ENCODE data around the gene PLD1. TPM values are rescaled to one million over a fixed set of nuclear protein-coding genes. Genes with fewer than 3 reads are reported as not detected.

The PLD1 gene
- total RNA-seq, 1 experiment from 2014 or later: 32.5 TPM

- no peaks in the 10 kb centered on the region for H3K27me3 ChIP-seq (ENCODE audit: insufficient read depth, low read depth)
- no TSS peak for BruUV-seq (replicated peaks)
- peak overlapping the region; percentile 98 for H3K27ac ChIP-seq
- no peaks in the 10 kb centered on the region for H3K9me3 ChIP-seq (ENCODE audit: insufficient read depth, low read depth)
- ChIA-PET CTCF (no interaction called here), POLR2A (ENCODE audit: unreplicated experiment) (interaction anchor here (0.6 to 1.0 kb wide), 4 partner anchors 8 to 1543 kb away, joined by 3 to 10 read pairs (median 4); no protein-coding TSS in a partner anchor)
- no peaks in the 10 kb centered on the region for H3K36me3 ChIP-seq (ENCODE audit: low read depth)
- intact Hi-C loops (cut with micrococcal nuclease; ENCODE audit: unreplicated experiment): loop anchor here (1.0 to 10.0 kb wide), 3 partner anchors 36 to 941 kb away; partner anchors contain the start of genes ECT2 and TNIK
- H3K79me2 ChIP-seq (ENCODE audit: low read depth): peaks cover 32% of the 10 kb centered on the region
- H4K20me1 ChIP-seq (ENCODE audit: insufficient read depth): no peaks in the 10 kb centered on the region
- H2AFZ ChIP-seq: peak overlapping the region; percentile 50
- peak overlapping the region; percentile 61 for H3K4me3 ChIP-seq
- peaks cover 73% of the 10 kb centered on the region for H3F3A ChIP-seq (ENCODE audit: insufficient read depth, low read depth)
- no peaks in the 10 kb centered on the region for H3K9me2 ChIP-seq (ENCODE audit: insufficient read depth)
- TF ChIP-seq EZH2 (IDR thresholded peaks at IDR 0.05; ENCODE audit: low read depth) (no peak), CTCF (conservative IDR thresholded peaks at IDR 0.05) (no peak)
- peak in 1 of 2 experiments; percentile 76 for DNase-seq
- H3K4me1 ChIP-seq (replicated peaks; ENCODE audit: insufficient read depth): peaks cover 80% of the 10 kb centered on the region
- peak overlapping the region; percentile 88 for H3K4me2 ChIP-seq
These were observed 747 bp downstream of the PLD1 start for GRCh38 chr3:171809611-171809860.

GRCh38 chr3:171807806-171808205 is 2.5 kb downstream of the PLD1 start:
- Histone ChIP-seq H3K27ac (peak overlapping the region; percentile 96; the same call in 1 of the 2 replicates), H3K27me3 (ENCODE audit: insufficient read depth, low read depth) (no peaks in the 10 kb centered on the region), H4K20me1 (ENCODE audit: insufficient read depth) (no peaks in the 10 kb centered on the region), H3K4me2 (no peak overlapping the region; the same call in 1 of the 2 replicates), H3K4me3 (no peak overlapping the region), H3K4me1 (replicated peaks; ENCODE audit: insufficient read depth) (peaks cover 83% of the 10 kb centered on the region), H3F3A (ENCODE audit: insufficient read depth, low read depth) (peaks cover 75% of the 10 kb centered on the region), H3K79me2 (ENCODE audit: low read depth) (peaks cover 50% of the 10 kb centered on the region), H3K36me3 (ENCODE audit: low read depth) (no peaks in the 10 kb centered on the region), H3K9me2 (ENCODE audit: insufficient read depth) (no peaks in the 10 kb centered on the region), H2AFZ (no peak overlapping the region), H3K9me3 (ENCODE audit: insufficient read depth, low read depth) (no peaks in the 10 kb centered on the region)
- intact Hi-C loops (cut with micrococcal nuclease; ENCODE audit: unreplicated experiment): loop anchor here (10.0 kb wide), 1 partner anchor 343 kb away; the partner anchor contains the start of gene TNIK
- no peak for DNase-seq
- POLR2A ChIA-PET (ENCODE audit: unreplicated experiment): no interaction called here
- TF ChIP-seq EZH2 (IDR thresholded peaks at IDR 0.05; ENCODE audit: low read depth) (no peak), CTCF (conservative IDR thresholded peaks at IDR 0.05) (no peak)
- BruUV-seq (replicated peaks): no TSS peak
- CTCF ChIA-PET: no interaction called here

- Histone ChIP-seq H3K4me1 (replicated peaks; ENCODE audit: insufficient read depth) (peaks cover 83% of the 10 kb centered on the region), H3K9me3 (ENCODE audit: insufficient read depth, low read depth) (no peaks in the 10 kb centered on the region), H3K36me3 (ENCODE audit: low read depth) (no peaks in the 10 kb centered on the region), H3K27me3 (ENCODE audit: insufficient read depth, low read depth) (no peaks in the 10 kb centered on the region), H3K27ac (peak overlapping the region; percentile 96), H3K4me2 (peak overlapping the region; percentile 66), H3K79me2 (ENCODE audit: low read depth) (peaks cover 54% of the 10 kb centered on the region), H4K20me1 (ENCODE audit: insufficient read depth) (no peaks in the 10 kb centered on the region), H3F3A (ENCODE audit: insufficient read depth, low read depth) (peaks cover 75% of the 10 kb centered on the region), H3K4me3 (no peak overlapping the region), H3K9me2 (ENCODE audit: insufficient read depth) (no peaks in the 10 kb centered on the region), H2AFZ (no peak overlapping the region)
- no peak for TF ChIP-seq CTCF (conservative IDR thresholded peaks at IDR 0.05)
- TF ChIP-seq EZH2 (IDR thresholded peaks at IDR 0.05; ENCODE audit: low read depth): no peak
- POLR2A ChIA-PET (ENCODE audit: unreplicated experiment): interaction anchor here (0.5 kb wide), 1 partner anchor 541 kb away, joined by 11 read pairs; no protein-coding TSS in a partner anchor
- CTCF ChIA-PET: interaction anchor here (0.6 kb wide), 1 partner anchor 845 kb away, joined by 9 read pairs; no protein-coding TSS in a partner anchor
- BruUV-seq (replicated peaks): no TSS peak
- no peak for DNase-seq
- intact Hi-C loops (cut with micrococcal nuclease; ENCODE audit: unreplicated experiment): loop anchor here (10.0 kb wide), 1 partner anchor 342 kb away; the partner anchor contains the start of gene TNIK
These were observed 3.1 kb downstream of the PLD1 start for GRCh38 chr3:171807129-171807675.

All from PC-9 (cell line).